HEK293 (cell line): ENCODE measurements around the gene FADS1.

ENCODE experiments used
- HOXC10 ChIP-seq: sonication (generic); formaldehyde crosslinking; IDR thresholded peaks from 2 replicates; pipeline ENCODE4 v1.8.1; 2023; ENCODE audit warnings: mild to moderate bottlenecking, missing genetic modification reagents
- ZNF146 ChIP-seq: fragments of 450-650 bp; formaldehyde crosslinking; IDR thresholded peaks from 2 replicates; pipeline ENCODE4 v1.5.1; 2016; ENCODE audit warnings: missing biosample characterization, missing genetic modification characterization
- ZNF274 ChIP-seq, 2 experiments: fragments of 200-500 bp in 1 of 2; fragments of 450-650 bp in 1 of 2; sonication (Bioruptor generic) in 1 of 2; formaldehyde crosslinking in 1 of 2; IDR thresholded peaks; 2 replicates each; pipeline versions ENCODE4 v1.5.1 to v1.6.1; 2014 to 2016; ENCODE audit warnings: borderline replicate concordance in 1 of 2, inconsistent platforms in 1 of 2, low read length in 1 of 2, missing biosample characterization in 1 of 2, missing genetic modification characterization in 1 of 2
- ZNF530 ChIP-seq: fragments of 450-650 bp; formaldehyde crosslinking; IDR thresholded peaks from 2 replicates; pipeline ENCODE4 v1.5.1; 2016; ENCODE audit warnings: low read depth, missing biosample characterization, missing genetic modification characterization
- ZNF670 ChIP-seq: fragments of 450-650 bp; formaldehyde crosslinking; IDR thresholded peaks from 2 replicates; pipeline ENCODE4 v1.5.1; 2016; ENCODE audit warnings: missing biosample characterization, missing genetic modification characterization, low read depth
- TF ChIP-seq, protein P1 (sequence below): fragments of 450-650 bp; formaldehyde crosslinking; IDR thresholded peaks from 2 replicates; pipeline ENCODE4 v1.5.1; 2016; ENCODE audit warnings: missing biosample characterization, missing genetic modification characterization
- TF ChIP-seq, protein P2 (sequence below): fragments of 450-650 bp; formaldehyde crosslinking; IDR thresholded peaks from 2 replicates; pipeline ENCODE4 v1.5.1; 2016; ENCODE audit warnings: missing biosample characterization, missing genetic modification characterization, borderline replicate concordance
- TF ChIP-seq, protein P3 (sequence below): fragments of 450-650 bp; formaldehyde crosslinking; IDR thresholded peaks from 2 replicates; pipeline ENCODE4 v1.5.1; 2016; ENCODE audit warnings: missing biosample characterization, missing genetic modification characterization

DNA sequence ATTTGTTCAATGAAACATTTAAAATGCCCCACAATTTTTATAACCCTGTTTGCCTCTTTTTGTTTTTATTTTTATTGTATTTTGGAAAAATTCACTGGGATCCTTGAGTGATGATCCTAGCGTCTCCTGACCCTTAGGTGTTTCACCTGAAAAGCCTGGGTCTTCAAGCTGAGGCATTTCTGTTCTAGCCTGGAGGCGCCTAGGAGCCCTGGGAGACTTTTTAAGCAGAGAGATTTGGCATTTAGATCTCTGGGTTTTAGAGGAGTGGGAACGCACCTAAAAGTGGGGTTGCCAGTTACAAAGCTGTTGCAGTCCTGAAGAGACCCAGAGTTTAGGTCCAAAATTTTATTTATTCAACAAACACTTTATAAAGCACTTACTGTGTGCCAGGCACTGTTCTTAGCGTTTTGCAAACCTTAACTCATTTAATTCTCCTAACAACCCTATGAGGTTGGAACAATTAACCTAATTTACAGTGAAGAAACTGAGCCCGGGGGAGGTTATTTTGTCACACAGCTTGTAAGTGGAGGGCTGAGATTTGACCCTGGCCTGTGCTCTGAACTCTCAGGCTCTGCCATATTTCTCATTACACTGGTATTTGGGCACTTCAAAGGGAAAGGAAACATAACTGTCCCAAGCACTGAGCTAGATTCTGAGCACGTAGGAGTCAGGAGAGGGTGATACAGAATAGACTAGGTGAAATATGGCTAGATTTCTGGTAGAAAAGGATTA, 834 bp upstream of the FADS1 start:
- TF ChIP-seq ZNF146 (no peak), ZNF274 (IDR thresholded peaks at IDR 0.05; ENCODE audit: low read length) (no peak), ZNF274 (tag by site-specific recombination; IDR thresholded peaks at IDR 0.05; ENCODE audit: borderline replicate concordance) (no peak), ZNF530 (tag by site-specific recombination) (no peak), HOXC10 (CRISPR knock-in tag) (no peak), ZNF670 (tag by site-specific recombination) (no peak)
- TF ChIP-seq, protein P1, sequence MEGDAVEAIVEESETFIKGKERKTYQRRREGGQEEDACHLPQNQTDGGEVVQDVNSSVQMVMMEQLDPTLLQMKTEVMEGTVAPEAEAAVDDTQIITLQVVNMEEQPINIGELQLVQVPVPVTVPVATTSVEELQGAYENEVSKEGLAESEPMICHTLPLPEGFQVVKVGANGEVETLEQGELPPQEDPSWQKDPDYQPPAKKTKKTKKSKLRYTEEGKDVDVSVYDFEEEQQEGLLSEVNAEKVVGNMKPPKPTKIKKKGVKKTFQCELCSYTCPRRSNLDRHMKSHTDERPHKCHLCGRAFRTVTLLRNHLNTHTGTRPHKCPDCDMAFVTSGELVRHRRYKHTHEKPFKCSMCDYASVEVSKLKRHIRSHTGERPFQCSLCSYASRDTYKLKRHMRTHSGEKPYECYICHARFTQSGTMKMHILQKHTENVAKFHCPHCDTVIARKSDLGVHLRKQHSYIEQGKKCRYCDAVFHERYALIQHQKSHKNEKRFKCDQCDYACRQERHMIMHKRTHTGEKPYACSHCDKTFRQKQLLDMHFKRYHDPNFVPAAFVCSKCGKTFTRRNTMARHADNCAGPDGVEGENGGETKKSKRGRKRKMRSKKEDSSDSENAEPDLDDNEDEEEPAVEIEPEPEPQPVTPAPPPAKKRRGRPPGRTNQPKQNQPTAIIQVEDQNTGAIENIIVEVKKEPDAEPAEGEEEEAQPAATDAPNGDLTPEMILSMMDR = no peak
- TF ChIP-seq, protein P2, sequence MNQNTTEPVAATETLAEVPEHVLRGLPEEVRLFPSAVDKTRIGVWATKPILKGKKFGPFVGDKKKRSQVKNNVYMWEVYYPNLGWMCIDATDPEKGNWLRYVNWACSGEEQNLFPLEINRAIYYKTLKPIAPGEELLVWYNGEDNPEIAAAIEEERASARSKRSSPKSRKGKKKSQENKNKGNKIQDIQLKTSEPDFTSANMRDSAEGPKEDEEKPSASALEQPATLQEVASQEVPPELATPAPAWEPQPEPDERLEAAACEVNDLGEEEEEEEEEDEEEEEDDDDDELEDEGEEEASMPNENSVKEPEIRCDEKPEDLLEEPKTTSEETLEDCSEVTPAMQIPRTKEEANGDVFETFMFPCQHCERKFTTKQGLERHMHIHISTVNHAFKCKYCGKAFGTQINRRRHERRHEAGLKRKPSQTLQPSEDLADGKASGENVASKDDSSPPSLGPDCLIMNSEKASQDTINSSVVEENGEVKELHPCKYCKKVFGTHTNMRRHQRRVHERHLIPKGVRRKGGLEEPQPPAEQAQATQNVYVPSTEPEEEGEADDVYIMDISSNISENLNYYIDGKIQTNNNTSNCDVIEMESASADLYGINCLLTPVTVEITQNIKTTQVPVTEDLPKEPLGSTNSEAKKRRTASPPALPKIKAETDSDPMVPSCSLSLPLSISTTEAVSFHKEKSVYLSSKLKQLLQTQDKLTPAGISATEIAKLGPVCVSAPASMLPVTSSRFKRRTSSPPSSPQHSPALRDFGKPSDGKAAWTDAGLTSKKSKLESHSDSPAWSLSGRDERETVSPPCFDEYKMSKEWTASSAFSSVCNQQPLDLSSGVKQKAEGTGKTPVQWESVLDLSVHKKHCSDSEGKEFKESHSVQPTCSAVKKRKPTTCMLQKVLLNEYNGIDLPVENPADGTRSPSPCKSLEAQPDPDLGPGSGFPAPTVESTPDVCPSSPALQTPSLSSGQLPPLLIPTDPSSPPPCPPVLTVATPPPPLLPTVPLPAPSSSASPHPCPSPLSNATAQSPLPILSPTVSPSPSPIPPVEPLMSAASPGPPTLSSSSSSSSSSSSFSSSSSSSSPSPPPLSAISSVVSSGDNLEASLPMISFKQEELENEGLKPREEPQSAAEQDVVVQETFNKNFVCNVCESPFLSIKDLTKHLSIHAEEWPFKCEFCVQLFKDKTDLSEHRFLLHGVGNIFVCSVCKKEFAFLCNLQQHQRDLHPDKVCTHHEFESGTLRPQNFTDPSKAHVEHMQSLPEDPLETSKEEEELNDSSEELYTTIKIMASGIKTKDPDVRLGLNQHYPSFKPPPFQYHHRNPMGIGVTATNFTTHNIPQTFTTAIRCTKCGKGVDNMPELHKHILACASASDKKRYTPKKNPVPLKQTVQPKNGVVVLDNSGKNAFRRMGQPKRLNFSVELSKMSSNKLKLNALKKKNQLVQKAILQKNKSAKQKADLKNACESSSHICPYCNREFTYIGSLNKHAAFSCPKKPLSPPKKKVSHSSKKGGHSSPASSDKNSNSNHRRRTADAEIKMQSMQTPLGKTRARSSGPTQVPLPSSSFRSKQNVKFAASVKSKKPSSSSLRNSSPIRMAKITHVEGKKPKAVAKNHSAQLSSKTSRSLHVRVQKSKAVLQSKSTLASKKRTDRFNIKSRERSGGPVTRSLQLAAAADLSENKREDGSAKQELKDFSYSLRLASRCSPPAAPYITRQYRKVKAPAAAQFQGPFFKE (tag by site-specific recombination) = no peak
- TF ChIP-seq, protein P3, sequence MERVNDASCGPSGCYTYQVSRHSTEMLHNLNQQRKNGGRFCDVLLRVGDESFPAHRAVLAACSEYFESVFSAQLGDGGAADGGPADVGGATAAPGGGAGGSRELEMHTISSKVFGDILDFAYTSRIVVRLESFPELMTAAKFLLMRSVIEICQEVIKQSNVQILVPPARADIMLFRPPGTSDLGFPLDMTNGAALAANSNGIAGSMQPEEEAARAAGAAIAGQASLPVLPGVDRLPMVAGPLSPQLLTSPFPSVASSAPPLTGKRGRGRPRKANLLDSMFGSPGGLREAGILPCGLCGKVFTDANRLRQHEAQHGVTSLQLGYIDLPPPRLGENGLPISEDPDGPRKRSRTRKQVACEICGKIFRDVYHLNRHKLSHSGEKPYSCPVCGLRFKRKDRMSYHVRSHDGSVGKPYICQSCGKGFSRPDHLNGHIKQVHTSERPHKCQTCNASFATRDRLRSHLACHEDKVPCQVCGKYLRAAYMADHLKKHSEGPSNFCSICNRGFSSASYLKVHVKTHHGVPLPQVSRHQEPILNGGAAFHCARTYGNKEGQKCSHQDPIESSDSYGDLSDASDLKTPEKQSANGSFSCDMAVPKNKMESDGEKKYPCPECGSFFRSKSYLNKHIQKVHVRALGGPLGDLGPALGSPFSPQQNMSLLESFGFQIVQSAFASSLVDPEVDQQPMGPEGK (tag by site-specific recombination) = no peak
